Measurements from ENCODE around the gene PHF14. TPM values are rescaled to one million over a fixed set of nuclear protein-coding genes. Genes with fewer than 3 reads are reported as not detected.
"Not testable (repeated sequence)": the region's sequence is repeated elsewhere in the genome, so short reads cannot be mapped to it uniquely, and the experiment has no call there.

The PHF14 gene
- total RNA-seq = 10 to 100 TPM; 15.4 to 38.9 (median 35.6) TPM

- WGBS, 2 donors = 14% methylated on average over 22 to 33 of the region's 39 CpGs
- H3K4me1 ChIP-seq = peaks cover 0 to 34% (median 10%) of the 10 kb centered on the region in 3 donors
- DNase-seq = peak; percentile 78
- TF ChIP-seq CTCF (IDR thresholded peaks at IDR 0.05) = no peak
- TF ChIP-seq POLR2A (IDR thresholded peaks at IDR 0.05) = peak in 3 of 4 donors; percentile 57 to 82 (median 73)
- no peaks in the 10 kb centered on the region for H3K9me3 ChIP-seq
- peak within 1 kb of the TSS; percentile 75 to 92 (median 87) for H3K4me3 ChIP-seq
- peaks cover 0 to 8% (median 0%) of the 10 kb centered on the region in 4 donors for H3K27me3 ChIP-seq
- H3K27ac ChIP-seq = peak within 1 kb of the TSS; percentile 80 to 94 (median 92)
- intact Hi-C loops (cut with DNase I) = no loop called here
- H3K36me3 ChIP-seq = peaks cover 0 to 8% (median 0%) of the 10 kb centered on the region in 3 donors
Observed at GRCh38 chr7:10973061-10973941, at the start of gene PHF14. TSS of gene PHF14 (plus strand) at chr7:10973872. CDS start at chr7:10974324, 452 bp downstream.

- no peak overlapping the region for H3K4me3 ChIP-seq
- no peaks in the 10 kb centered on the region for H3K9me3 ChIP-seq
- intact Hi-C loops (cut with DNase I) = no loop called here
- H3K27me3 ChIP-seq = no peaks in the 10 kb centered on the region
- WGBS, 2 donors = 59 to 69% methylated on average over 2 of the region's 2 CpGs
- TF ChIP-seq CTCF (IDR thresholded peaks at IDR 0.05) = no peak
- TF ChIP-seq POLR2A (IDR thresholded peaks at IDR 0.05) = no peak
- H3K36me3 ChIP-seq = no peaks in the 10 kb centered on the region
- no peaks in the 10 kb centered on the region for H3K4me1 ChIP-seq
- no peak overlapping the region for H3K27ac ChIP-seq
- no peak for DNase-seq
Observed at GRCh38 chr7:10924370-10924769, 49.3 kb upstream of the PHF14 start.

- H3K4me1 ChIP-seq; intact Hi-C loops (cut with DNase I); H3K27ac ChIP-seq; DNase-seq; H3K27me3 ChIP-seq; H3K4me3 ChIP-seq; H3K9me3 ChIP-seq: not testable (repeated sequence)
- peaks cover 0 to 29% (median 6%) of the 10 kb centered on the region in 3 donors for H3K36me3 ChIP-seq
- WGBS, 2 donors = 85 to 93% methylated on average over 3 of the region's 3 CpGs
Observed at GRCh38 chr7:10928203-10928602, 45.5 kb upstream of the PHF14 start.

GRCh38 chr7:10930551-10930950 is 43.1 kb upstream of the PHF14 start:
- H3K4me3 ChIP-seq = no peak overlapping the region
- peaks cover 0 to 8% (median 7%) of the 10 kb centered on the region in 3 donors for H3K4me1 ChIP-seq
- no peak for TF ChIP-seq POLR2A (IDR thresholded peaks at IDR 0.05)
- TF ChIP-seq CTCF (IDR thresholded peaks at IDR 0.05) = no peak
- no peak for DNase-seq
- no peaks in the 10 kb centered on the region for H3K9me3 ChIP-seq
- no peak overlapping the region for H3K27ac ChIP-seq
- peaks cover 0 to 45% (median 6%) of the 10 kb centered on the region in 3 donors for H3K36me3 ChIP-seq
- intact Hi-C loops (cut with DNase I) = no loop called here
- no peaks in the 10 kb centered on the region for H3K27me3 ChIP-seq
- 84 to 97% methylated on average over 3 of the region's 3 CpGs for WGBS, 2 donors

GRCh38 chr7:10931161-10931560 is 42.5 kb upstream of the PHF14 start:
- whole genome bisulfite sequencing, 2 donors = 87 to 89% methylated on average over 5 of the region's 5 CpGs
- no peak for DNase-seq
- TF ChIP-seq CTCF (IDR thresholded peaks at IDR 0.05) (no peak), POLR2A (IDR thresholded peaks at IDR 0.05) (no peak)

More at GRCh38 chr7:10931161-10931560, 42.5 kb upstream of the PHF14 start:
- no peaks in the 10 kb centered on the region for H3K27me3 ChIP-seq
- intact Hi-C loops (cut with DNase I) = no loop called here
- H3K36me3 ChIP-seq = peaks cover 0 to 51% (median 6%) of the 10 kb centered on the region in 3 donors
- no peak overlapping the region for H3K4me3 ChIP-seq
- peaks cover 0 to 14% (median 7%) of the 10 kb centered on the region in 3 donors for H3K4me1 ChIP-seq
- no peaks in the 10 kb centered on the region for H3K9me3 ChIP-seq
- no peak overlapping the region for H3K27ac ChIP-seq

Measured in esophagus squamous epithelium (tissue), 5 donors.